ENCODE results near the gene MIER1. TPM values are rescaled to one million over a fixed set of nuclear protein-coding genes. Genes with fewer than 3 reads are reported as not detected.
A peak's percentile ranks its signal among the peaks of the same experiment; 100 is the strongest.

Gene MIER1
- total and polyA plus RNA-seq, 9 of the 15 experiments (the other 6 are each of a cell fraction or from before 2014, with no cell fraction given) = 13.9 to 34.8 (median 21.5) TPM

GRCh38 chr1:66925558-66925910 lies 744 bp downstream of the MIER1 start (continued):
- TF ChIP-seq IRF1 (CRISPR knock-in tag; IDR thresholded peaks at IDR 0.05; ENCODE audit: borderline replicate concordance) (no peak), GTF3C2 (IDR thresholded peaks at IDR 0.05; ENCODE audit: borderline replicate concordance, extremely low read depth, insufficient read length) (no peak), CEBPB (tag; IDR thresholded peaks at IDR 0.05) (no peak), TBP (optimal IDR thresholded peaks at IDR 0.05; ENCODE audit: low read depth, low read length) (no peak), ILK (tag; IDR thresholded peaks at IDR 0.05; ENCODE audit: borderline replicate concordance, low read depth) (no peak), SMARCE1 (IDR thresholded peaks at IDR 0.05) (no peak), ZBTB34 (CRISPR knock-in tag; IDR thresholded peaks at IDR 0.05) (no peak), ZNF740 (CRISPR knock-in tag; IDR thresholded peaks at IDR 0.05) (no peak), ZNF740 (tag; IDR thresholded peaks at IDR 0.05) (no peak), KDM1A (IDR thresholded peaks at IDR 0.05) (peak; percentile 71 to 90; a peak in 3 of 4 replicates), PHB (CRISPR knock-in tag; IDR thresholded peaks at IDR 0.05) (no peak), HSF4 (CRISPR knock-in tag; IDR thresholded peaks at IDR 0.05; ENCODE audit: borderline replicate concordance) (no peak), ZNF143 (CRISPR knock-in tag; IDR thresholded peaks at IDR 0.05) (0 out of 2 replicates have a peak, but pooled peaks have one; percentile 34), TEAD4 (IDR thresholded peaks at IDR 0.05; ENCODE audit: low read length) (0 out of 2 replicates have a peak, but pooled peaks have one; percentile 3), TEAD4 (CRISPR knock-in tag; IDR thresholded peaks at IDR 0.05; ENCODE audit: borderline replicate concordance) (no peak), NONO (IDR thresholded peaks at IDR 0.05; ENCODE audit: low read depth in 2 of 2, low read length in 1 of 2) (no peak), ZNF197 (CRISPR knock-in tag; IDR thresholded peaks at IDR 0.05; ENCODE audit: low read depth) (0 out of 2 replicates have a peak, but pooled peaks have one; percentile 39), ARID1B (IDR thresholded peaks at IDR 0.05) (no peak; the same call in 1 of the 2 replicates), PPARD (CRISPR knock-in tag; IDR thresholded peaks at IDR 0.05) (no peak), ZNF57 (CRISPR knock-in tag; IDR thresholded peaks at IDR 0.05) (no peak), KLF10 (CRISPR knock-in tag; IDR thresholded peaks at IDR 0.05) (no peak), ELF4 (CRISPR knock-in tag; IDR thresholded peaks at IDR 0.05) (no peak), SP2 (IDR thresholded peaks at IDR 0.05; ENCODE audit: extremely low read depth, low read depth, low read length, poor library complexity, severe bottlenecking) (no peak), ATF1 (CRISPR knock-in tag; IDR thresholded peaks at IDR 0.05) (no peak), ATF1 (tag; IDR thresholded peaks at IDR 0.05) (no peak)

Data from K562 (cell line).